ES-I3 (cell line): ENCODE measurements around the gene CDH13.

Experiments
- H3K36me3 ChIP-seq: 2 replicates; pipeline ENCODE4 v1.6.1; 2013; ENCODE audit warnings: mild to moderate bottlenecking, low read length, control low read depth, moderate library complexity; ENCODE audit not compliant: insufficient read depth
- H3K4me1 ChIP-seq: 2 replicates; pipeline ENCODE4 v1.6.1; 2013; ENCODE audit warnings: mild to moderate bottlenecking, control low read depth, low read length; ENCODE audit not compliant: insufficient read depth
- H3K9ac ChIP-seq: 2 replicates; pipeline ENCODE4 v1.6.1; 2013; ENCODE audit warnings: low read depth, mild to moderate bottlenecking, low read length, moderate library complexity
- H3K9me3 ChIP-seq: 2 replicates; pipeline ENCODE4 v1.6.1; 2013; ENCODE audit warnings: mild to moderate bottlenecking, low read length, moderate library complexity; ENCODE audit not compliant: control insufficient read depth, insufficient read depth

The CDH13 gene

GRCh38 chr16:83689385-83689831 is 1062.6 kb downstream of the CDH13 start:
- no peaks in the 10 kb centered on the region for H3K36me3 ChIP-seq
- H3K9me3 ChIP-seq: no peaks in the 10 kb centered on the region
- no peak overlapping the region for H3K9ac ChIP-seq
- peaks cover 10% of the 10 kb centered on the region for H3K4me1 ChIP-seq

GRCh38 chr16:83692224-83692623 is 1065.5 kb downstream of the CDH13 start:
- Histone ChIP-seq H3K9me3 (no peaks in the 10 kb centered on the region), H3K4me1 (peaks cover 10% of the 10 kb centered on the region), H3K9ac (no peak overlapping the region)

DNA sequence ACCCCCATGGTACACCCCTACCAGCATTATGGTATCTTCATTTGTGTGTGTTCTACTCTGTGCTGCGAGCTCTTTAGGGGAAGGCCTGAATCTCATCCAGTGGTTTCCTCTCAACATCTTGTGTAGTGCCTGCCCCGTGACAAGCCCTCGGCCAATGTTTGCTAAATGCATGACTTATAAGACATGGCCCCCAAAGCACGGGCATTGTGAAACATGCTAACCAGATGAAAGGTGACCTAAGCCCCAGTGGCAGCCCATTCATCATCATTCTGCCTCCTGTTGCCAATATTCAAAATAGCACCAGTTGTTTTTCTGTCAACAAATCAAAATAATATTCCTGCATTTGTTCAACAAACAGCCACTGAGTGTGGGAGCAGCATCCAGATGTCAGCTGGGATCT is 1072.2 kb downstream of the CDH13 start:
- H3K4me1 ChIP-seq: no peaks in the 10 kb centered on the region
- H3K9ac ChIP-seq: no peak overlapping the region
- no peaks in the 10 kb centered on the region for H3K9me3 ChIP-seq
- no peaks in the 10 kb centered on the region for H3K36me3 ChIP-seq

More at GRCh38 chr16:83692224-83692623, 1065.5 kb downstream of the CDH13 start:
- H3K36me3 ChIP-seq: no peaks in the 10 kb centered on the region

GRCh38 chr16:83699817-83700216 is 1073.0 kb downstream of the CDH13 start:
- Histone ChIP-seq H3K4me1 (0 out of 2 replicates have a peak, but pooled peaks cover 1% of the 10 kb centered on the region), H3K9ac (no peak overlapping the region), H3K36me3 (no peaks in the 10 kb centered on the region), H3K9me3 (no peaks in the 10 kb centered on the region)

GRCh38 chr16:83700918-83701317 is 1074.1 kb downstream of the CDH13 start:
- H3K36me3 ChIP-seq: no peaks in the 10 kb centered on the region
- no peaks in the 10 kb centered on the region for H3K9me3 ChIP-seq
- 0 out of 2 replicates have a peak, but pooled peaks cover 3% of the 10 kb centered on the region for H3K4me1 ChIP-seq
- no peak overlapping the region for H3K9ac ChIP-seq

DNA sequence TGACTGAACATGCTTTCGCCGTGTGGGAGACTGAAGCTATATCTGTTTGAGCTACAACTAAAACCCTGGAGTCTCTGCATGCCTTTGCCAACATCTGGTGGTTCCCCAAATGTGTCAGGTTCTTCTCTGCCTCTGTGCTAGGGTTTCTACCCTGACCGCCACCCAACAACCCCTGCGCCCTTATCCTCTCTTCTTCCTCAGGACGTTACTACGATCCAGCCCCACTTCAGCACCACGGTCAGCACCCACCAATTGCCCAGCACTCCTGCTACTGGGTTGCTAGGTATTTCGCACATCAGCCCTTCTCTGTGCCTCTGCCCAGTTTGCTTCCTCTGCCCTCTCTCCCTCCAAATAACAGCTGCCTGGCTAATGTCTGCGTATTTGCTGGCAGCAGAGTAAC is 1074.7 kb downstream of the CDH13 start:
- Histone ChIP-seq H3K9ac (no peak overlapping the region), H3K9me3 (no peaks in the 10 kb centered on the region), H3K36me3 (no peaks in the 10 kb centered on the region), H3K4me1 (0 out of 2 replicates have a peak, but pooled peaks cover 3% of the 10 kb centered on the region)

- Histone ChIP-seq H3K9ac (no peak overlapping the region), H3K36me3 (no peaks in the 10 kb centered on the region), H3K9me3 (no peaks in the 10 kb centered on the region), H3K4me1 (0 out of 2 replicates have a peak, but pooled peaks cover 3% of the 10 kb centered on the region)
Measured at GRCh38 chr16:83704656-83705055, 1077.9 kb downstream of the CDH13 start.

DNA sequence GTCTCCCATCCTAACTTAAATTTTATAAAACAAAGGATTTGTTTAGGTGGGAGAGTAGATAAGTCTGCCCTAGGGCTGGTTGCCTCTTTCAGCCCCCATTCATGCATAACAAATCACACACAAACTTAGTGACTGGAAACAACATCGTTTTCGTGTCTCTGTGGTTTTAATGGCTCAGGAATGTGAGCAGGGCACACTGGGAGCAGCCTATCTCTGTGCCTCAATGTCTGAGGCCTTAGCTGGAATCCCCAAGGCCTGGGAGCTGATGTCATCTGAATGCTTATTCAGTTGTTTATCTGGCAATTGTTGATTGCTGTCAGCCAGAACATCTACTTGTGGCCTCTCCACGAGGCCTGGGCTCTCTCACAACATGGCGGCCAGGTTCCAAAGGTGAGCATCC is 1079.1 kb downstream of the CDH13 start:
- Histone ChIP-seq H3K4me1 (0 out of 2 replicates have a peak, but pooled peaks cover 3% of the 10 kb centered on the region), H3K36me3 (no peaks in the 10 kb centered on the region), H3K9me3 (no peaks in the 10 kb centered on the region), H3K9ac (no peak overlapping the region)

GRCh38 chr16:83706394-83706793 is 1079.6 kb downstream of the CDH13 start:
- H3K36me3 ChIP-seq: no peaks in the 10 kb centered on the region
- no peak overlapping the region for H3K9ac ChIP-seq
- H3K4me1 ChIP-seq: 0 out of 2 replicates have a peak, but pooled peaks cover 3% of the 10 kb centered on the region
- H3K9me3 ChIP-seq: no peaks in the 10 kb centered on the region

- no peak overlapping the region for H3K9ac ChIP-seq
- peaks cover 16% of the 10 kb centered on the region for H3K4me1 ChIP-seq
- H3K9me3 ChIP-seq: no peaks in the 10 kb centered on the region
- no peaks in the 10 kb centered on the region for H3K36me3 ChIP-seq
Measured at GRCh38 chr16:83711069-83711468, 1084.3 kb downstream of the CDH13 start.

DNA sequence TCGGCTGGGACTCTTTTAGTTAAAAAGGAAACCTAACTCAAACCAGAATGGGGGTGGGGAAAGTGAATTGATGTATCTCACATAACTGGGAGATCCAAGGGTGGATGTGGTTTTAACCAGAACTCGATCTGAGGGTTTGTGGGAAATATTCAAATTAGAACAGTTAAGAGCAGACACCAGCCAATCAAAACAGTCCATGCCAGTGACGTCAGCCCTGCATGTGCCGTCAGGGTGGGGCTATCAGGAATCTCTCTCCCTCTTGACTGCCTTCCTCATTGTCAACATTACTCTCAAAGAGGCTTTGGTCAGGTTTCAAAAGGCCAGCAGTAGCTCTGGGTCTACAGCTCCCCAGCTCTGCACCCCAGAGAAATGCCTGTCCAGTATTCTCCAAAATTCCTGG is 1086.8 kb downstream of the CDH13 start:
- peaks cover 22% of the 10 kb centered on the region for H3K4me1 ChIP-seq
- no peaks in the 10 kb centered on the region for H3K9me3 ChIP-seq
- H3K36me3 ChIP-seq: no peaks in the 10 kb centered on the region
- no peak overlapping the region for H3K9ac ChIP-seq

DNA sequence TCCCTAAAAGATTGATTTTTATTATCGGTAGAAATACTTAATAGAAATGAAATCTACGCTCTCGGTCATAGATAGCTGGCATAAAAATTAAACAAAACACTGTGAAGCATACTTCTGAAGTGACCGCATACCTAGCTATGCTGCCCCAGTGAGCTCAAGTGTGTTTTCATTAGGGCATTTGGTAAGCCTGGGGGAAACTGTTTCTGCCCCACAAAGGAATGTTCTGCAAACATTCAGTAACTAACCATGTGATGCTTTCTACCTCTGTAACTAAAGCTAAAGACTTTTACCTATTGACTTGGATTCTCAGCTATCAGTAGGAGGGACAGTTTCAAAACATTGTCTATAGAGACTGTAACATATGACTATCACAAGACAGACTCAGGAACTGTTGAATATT is 1087.5 kb downstream of the CDH13 start:
- Histone ChIP-seq H3K9ac (no peak overlapping the region), H3K36me3 (no peaks in the 10 kb centered on the region), H3K9me3 (no peaks in the 10 kb centered on the region), H3K4me1 (peaks cover 22% of the 10 kb centered on the region)

DNA sequence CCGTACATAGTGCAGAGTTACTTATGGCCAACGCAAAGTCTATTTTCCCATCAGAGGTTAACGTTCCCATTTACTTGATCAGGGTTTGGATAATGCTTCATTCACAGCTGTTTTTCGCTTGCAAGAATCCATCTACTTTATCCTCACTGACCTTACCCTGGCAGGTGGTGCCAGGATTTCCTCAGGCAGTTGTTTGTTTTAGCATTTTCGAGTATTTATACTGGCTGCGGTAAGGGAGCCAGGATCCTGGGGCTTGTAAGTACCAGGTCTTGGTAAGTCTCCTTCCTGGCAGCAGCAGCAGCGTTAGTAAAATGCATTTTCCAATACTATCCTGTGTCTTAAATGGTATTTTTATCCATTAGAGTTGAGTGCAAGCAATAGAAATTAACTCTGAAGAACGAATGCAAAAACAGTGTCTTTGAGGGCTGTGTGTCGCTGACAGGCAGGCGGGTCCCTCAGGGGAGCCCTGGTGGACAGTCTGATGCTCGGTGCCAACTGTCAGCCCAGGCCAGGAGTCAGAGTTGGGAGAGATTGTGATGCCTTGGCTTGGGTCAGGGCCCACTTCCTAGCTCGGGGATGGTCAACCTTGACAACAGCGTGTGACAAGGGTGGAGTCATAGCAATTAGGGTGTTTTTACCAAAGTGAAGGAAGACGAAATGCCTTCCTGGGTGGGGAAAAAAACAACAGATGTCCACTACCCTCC is 1088.6 kb downstream of the CDH13 start:
- Histone ChIP-seq H3K36me3 (no peaks in the 10 kb centered on the region), H3K4me1 (peaks cover 22% of the 10 kb centered on the region), H3K9ac (no peak overlapping the region), H3K9me3 (no peaks in the 10 kb centered on the region)

- H3K4me1 ChIP-seq: peaks cover 22% of the 10 kb centered on the region
- no peak overlapping the region for H3K9ac ChIP-seq
- H3K9me3 ChIP-seq: no peaks in the 10 kb centered on the region
- H3K36me3 ChIP-seq: no peaks in the 10 kb centered on the region
Measured at GRCh38 chr16:83717308-83717707, 1090.5 kb downstream of the CDH13 start.

GRCh38 chr16:83717814-83718213 is 1091.0 kb downstream of the CDH13 start:
- Histone ChIP-seq H3K4me1 (peaks cover 22% of the 10 kb centered on the region), H3K36me3 (no peaks in the 10 kb centered on the region), H3K9ac (no peak overlapping the region), H3K9me3 (no peaks in the 10 kb centered on the region)
